ENCODE data around the gene CNIH2. TPM values are rescaled to one million over a fixed set of nuclear protein-coding genes. Genes with fewer than 3 reads are reported as not detected.

CNIH2 gene
- total and polyA plus RNA-seq, 2 of the 13 experiments (the other 11 are each of a cell fraction or from before 2014, with no cell fraction given): 0.60 to 0.69 TPM

DNA sequence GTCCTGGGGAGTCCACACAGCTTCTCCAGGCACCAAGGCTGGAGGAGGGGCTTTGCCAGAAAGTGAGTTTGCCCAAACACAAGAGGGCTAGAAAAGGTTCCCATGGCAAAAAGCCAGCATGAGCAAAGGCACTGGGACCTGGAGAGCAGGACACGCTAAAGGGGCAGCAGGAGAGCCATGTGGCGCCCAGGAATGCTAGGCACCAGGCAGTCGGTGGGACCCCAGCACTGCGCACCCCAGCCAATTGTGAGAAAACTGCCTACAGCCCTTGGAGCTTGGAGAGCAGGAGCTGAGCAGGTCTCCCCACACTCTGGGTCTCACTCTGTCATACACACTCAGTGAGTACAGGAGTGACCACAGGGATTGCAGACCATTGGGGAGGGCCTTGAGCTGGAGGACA is 14.7 kb upstream of the CNIH2 start (continued):
- TF ChIP-seq, protein P1, sequence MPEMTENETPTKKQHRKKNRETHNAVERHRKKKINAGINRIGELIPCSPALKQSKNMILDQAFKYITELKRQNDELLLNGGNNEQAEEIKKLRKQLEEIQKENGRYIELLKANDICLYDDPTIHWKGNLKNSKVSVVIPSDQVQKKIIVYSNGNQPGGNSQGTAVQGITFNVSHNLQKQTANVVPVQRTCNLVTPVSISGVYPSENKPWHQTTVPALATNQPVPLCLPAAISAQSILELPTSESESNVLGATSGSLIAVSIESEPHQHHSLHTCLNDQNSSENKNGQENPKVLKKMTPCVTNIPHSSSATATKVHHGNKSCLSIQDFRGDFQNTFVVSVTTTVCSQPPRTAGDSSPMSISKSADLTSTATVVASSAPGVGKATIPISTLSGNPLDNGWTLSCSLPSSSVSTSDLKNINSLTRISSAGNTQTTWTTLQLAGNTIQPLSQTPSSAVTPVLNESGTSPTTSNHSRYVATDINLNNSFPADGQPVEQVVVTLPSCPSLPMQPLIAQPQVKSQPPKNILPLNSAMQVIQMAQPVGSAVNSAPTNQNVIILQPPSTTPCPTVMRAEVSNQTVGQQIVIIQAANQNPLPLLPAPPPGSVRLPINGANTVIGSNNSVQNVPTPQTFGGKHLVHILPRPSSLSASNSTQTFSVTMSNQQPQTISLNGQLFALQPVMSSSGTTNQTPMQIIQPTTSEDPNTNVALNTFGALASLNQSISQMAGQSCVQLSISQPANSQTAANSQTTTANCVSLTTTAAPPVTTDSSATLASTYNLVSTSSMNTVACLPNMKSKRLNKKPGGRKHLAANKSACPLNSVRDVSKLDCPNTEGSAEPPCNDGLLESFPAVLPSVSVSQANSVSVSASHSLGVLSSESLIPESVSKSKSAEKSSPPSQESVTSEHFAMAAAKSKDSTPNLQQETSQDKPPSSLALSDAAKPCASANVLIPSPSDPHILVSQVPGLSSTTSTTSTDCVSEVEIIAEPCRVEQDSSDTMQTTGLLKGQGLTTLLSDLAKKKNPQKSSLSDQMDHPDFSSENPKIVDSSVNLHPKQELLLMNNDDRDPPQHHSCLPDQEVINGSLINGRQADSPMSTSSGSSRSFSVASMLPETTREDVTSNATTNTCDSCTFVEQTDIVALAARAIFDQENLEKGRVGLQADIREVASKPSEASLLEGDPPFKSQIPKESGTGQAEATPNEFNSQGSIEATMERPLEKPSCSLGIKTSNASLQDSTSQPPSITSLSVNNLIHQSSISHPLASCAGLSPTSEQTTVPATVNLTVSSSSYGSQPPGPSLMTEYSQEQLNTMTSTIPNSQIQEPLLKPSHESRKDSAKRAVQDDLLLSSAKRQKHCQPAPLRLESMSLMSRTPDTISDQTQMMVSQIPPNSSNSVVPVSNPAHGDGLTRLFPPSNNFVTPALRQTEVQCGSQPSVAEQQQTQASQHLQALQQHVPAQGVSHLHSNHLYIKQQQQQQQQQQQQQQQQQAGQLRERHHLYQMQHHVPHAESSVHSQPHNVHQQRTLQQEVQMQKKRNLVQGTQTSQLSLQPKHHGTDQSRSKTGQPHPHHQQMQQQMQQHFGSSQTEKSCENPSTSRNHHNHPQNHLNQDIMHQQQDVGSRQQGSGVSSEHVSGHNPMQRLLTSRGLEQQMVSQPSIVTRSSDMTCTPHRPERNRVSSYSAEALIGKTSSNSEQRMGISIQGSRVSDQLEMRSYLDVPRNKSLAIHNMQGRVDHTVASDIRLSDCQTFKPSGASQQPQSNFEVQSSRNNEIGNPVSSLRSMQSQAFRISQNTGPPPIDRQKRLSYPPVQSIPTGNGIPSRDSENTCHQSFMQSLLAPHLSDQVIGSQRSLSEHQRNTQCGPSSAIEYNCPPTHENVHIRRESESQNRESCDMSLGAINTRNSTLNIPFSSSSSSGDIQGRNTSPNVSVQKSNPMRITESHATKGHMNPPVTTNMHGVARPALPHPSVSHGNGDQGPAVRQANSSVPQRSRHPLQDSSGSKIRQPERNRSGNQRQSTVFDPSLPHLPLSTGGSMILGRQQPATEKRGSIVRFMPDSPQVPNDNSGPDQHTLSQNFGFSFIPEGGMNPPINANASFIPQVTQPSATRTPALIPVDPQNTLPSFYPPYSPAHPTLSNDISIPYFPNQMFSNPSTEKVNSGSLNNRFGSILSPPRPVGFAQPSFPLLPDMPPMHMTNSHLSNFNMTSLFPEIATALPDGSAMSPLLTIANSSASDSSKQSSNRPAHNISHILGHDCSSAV (CRISPR knock-in tag; IDR thresholded peaks at IDR 0.05; ENCODE audit: borderline replicate concordance): no peak
- TF ChIP-seq MEIS2 (CRISPR knock-in tag; IDR thresholded peaks at IDR 0.05) (no peak), HMG20B (CRISPR knock-in tag; conservative IDR thresholded peaks at IDR 0.05) (no peak), MXD4 (CRISPR knock-in tag; IDR thresholded peaks at IDR 0.05) (no peak), ZNF546 (CRISPR knock-in tag; conservative IDR thresholded peaks at IDR 0.05) (no peak), POLR2G (IDR thresholded peaks at IDR 0.05; ENCODE audit: low read depth, low read length) (no peak), TCF7 (IDR thresholded peaks at IDR 0.05; ENCODE audit: low read depth) (no peak), SAFB2 (CRISPR knock-in tag; IDR thresholded peaks at IDR 0.05; ENCODE audit: borderline replicate concordance, low read depth) (no peak), CBFB (CRISPR knock-in tag; IDR thresholded peaks at IDR 0.05) (no peak), JUN (CRISPR knock-in tag; IDR thresholded peaks at IDR 0.05) (no peak), GLI4 (CRISPR knock-in tag; IDR thresholded peaks at IDR 0.05; ENCODE audit: borderline replicate concordance) (no peak)
- TF ChIP-seq, protein P2, sequence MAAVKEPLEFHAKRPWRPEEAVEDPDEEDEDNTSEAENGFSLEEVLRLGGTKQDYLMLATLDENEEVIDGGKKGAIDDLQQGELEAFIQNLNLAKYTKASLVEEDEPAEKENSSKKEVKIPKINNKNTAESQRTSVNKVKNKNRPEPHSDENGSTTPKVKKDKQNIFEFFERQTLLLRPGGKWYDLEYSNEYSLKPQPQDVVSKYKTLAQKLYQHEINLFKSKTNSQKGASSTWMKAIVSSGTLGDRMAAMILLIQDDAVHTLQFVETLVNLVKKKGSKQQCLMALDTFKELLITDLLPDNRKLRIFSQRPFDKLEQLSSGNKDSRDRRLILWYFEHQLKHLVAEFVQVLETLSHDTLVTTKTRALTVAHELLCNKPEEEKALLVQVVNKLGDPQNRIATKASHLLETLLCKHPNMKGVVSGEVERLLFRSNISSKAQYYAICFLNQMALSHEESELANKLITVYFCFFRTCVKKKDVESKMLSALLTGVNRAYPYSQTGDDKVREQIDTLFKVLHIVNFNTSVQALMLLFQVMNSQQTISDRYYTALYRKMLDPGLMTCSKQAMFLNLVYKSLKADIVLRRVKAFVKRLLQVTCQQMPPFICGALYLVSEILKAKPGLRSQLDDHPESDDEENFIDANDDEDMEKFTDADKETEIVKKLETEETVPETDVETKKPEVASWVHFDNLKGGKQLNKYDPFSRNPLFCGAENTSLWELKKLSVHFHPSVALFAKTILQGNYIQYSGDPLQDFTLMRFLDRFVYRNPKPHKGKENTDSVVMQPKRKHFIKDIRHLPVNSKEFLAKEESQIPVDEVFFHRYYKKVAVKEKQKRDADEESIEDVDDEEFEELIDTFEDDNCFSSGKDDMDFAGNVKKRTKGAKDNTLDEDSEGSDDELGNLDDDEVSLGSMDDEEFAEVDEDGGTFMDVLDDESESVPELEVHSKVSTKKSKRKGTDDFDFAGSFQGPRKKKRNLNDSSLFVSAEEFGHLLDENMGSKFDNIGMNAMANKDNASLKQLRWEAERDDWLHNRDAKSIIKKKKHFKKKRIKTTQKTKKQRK (IDR thresholded peaks at IDR 0.05; ENCODE audit: low read length): no peak
- TF ChIP-seq, protein P3, sequence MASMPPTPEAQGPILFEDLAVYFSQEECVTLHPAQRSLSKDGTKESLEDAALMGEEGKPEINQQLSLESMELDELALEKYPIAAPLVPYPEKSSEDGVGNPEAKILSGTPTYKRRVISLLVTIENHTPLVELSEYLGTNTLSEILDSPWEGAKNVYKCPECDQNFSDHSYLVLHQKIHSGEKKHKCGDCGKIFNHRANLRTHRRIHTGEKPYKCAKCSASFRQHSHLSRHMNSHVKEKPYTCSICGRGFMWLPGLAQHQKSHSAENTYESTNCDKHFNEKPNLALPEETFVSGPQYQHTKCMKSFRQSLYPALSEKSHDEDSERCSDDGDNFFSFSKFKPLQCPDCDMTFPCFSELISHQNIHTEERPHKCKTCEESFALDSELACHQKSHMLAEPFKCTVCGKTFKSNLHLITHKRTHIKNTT (CRISPR knock-in tag; IDR thresholded peaks at IDR 0.05): no peak
- TF ChIP-seq, protein P4, sequence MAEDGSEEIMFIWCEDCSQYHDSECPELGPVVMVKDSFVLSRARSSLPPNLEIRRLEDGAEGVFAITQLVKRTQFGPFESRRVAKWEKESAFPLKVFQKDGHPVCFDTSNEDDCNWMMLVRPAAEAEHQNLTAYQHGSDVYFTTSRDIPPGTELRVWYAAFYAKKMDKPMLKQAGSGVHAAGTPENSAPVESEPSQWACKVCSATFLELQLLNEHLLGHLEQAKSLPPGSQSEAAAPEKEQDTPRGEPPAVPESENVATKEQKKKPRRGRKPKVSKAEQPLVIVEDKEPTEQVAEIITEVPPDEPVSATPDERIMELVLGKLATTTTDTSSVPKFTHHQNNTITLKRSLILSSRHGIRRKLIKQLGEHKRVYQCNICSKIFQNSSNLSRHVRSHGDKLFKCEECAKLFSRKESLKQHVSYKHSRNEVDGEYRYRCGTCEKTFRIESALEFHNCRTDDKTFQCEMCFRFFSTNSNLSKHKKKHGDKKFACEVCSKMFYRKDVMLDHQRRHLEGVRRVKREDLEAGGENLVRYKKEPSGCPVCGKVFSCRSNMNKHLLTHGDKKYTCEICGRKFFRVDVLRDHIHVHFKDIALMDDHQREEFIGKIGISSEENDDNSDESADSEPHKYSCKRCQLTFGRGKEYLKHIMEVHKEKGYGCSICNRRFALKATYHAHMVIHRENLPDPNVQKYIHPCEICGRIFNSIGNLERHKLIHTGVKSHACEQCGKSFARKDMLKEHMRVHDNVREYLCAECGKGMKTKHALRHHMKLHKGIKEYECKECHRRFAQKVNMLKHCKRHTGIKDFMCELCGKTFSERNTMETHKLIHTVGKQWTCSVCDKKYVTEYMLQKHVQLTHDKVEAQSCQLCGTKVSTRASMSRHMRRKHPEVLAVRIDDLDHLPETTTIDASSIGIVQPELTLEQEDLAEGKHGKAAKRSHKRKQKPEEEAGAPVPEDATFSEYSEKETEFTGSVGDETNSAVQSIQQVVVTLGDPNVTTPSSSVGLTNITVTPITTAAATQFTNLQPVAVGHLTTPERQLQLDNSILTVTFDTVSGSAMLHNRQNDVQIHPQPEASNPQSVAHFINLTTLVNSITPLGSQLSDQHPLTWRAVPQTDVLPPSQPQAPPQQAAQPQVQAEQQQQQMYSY (CRISPR knock-in tag; IDR thresholded peaks at IDR 0.05): no peak

All from HepG2 (cell line).